Left renal pelvis (tissue), 4 donors: Measurements from ENCODE around the gene PSME1. TPM values are rescaled to one million over a fixed set of nuclear protein-coding genes. Genes with fewer than 3 reads are reported as not detected.

Experiments used
- DNase-seq, 4 donors: peaks; one replicate each; pipeline ENCODE4 v3.0.0-alpha.2; 2013; ENCODE audit warnings: low read depth in 4 of 4, low spot score in 3 of 4
- polyA plus RNA-seq, 4 donors: library from polyadenylated mRNA; unstranded; fragments of 120-200 nt; gene quantifications; one replicate each; pipeline ENCODE4 v1.2.1, GENCODE V29; 2013; ENCODE audit not compliant: insufficient read length in 4 of 4

Gene PSME1
- polyA plus RNA-seq, 4 donors, result 131 to 226 (median 197) TPM

DNA sequence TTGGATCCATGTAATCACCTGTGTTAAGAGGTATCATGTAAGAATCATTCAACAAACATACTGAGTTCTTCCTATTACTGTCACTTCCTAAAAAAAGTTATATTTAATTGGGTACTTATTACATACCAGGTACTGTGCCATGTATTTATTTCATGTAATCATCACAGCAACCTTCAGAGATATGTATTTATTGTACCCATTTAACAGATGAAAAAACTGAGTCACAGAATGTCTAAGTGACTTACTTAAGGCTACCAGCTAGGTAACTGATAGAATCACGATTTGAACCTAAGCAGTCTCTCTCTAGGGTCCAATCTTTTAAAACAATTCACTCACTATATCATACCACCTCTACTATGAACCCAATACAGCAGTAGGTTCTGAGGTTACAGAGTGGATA lies 8.5 kb downstream of the PSME1 start:
- DNase-seq, result no peak

DNA sequence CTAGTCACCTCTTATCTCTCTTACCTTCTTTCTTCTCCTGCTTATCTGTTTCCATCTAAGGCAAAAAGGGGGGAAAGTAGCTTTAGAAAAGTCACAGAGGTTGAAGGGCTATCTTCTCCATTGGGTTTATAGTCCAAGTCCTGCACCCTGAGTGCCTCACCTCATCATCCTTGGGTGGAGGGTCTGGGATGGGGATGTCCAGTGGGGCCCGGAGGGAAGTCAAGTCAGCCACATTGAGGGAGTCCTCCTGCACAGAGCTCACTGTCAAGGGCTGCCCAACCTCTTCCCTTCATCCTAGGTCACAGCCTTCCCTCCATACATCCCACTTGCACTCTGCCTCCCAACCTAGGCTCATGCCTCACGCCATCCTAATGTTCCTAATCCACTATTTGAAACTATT lies 9.2 kb downstream of the PSME1 start:
- no peak for DNase-seq

DNA sequence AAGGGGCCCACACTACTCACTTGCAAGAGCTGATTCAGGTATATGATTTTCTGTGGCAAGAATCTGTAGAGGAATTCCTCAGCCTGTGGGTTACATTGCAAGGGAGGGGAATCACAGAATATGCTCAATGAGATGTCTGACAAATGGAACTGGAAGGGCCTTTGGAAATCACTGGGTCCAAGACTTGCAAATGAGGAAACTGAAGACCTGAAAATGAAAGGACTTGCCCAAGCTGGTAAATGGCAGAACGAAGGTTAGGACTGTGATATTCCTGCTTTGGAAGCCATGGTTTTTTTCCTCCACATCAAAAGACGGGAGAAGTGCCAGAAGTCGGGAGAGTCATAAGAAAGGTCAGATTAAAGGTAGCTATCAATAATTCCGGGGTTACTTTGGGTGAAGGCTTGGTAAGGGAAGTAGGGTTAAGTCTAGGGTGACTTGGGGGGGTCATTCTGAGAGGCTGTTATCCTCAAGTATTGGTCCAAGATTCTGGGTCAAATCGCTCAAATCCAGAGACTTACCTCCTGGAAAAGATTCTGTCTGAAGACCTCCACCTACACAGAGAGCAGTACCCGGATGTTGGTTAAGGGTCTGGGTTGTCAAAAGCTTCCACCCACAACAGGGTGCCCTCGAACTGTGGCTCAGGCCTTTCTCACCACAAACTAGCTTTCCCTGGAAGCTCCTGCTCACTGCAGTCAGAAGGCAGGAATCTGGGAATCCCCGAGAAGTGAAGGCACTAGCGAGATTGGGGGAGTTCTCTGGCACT lies 9.9 kb downstream of the PSME1 start:
- no peak for DNase-seq

DNA sequence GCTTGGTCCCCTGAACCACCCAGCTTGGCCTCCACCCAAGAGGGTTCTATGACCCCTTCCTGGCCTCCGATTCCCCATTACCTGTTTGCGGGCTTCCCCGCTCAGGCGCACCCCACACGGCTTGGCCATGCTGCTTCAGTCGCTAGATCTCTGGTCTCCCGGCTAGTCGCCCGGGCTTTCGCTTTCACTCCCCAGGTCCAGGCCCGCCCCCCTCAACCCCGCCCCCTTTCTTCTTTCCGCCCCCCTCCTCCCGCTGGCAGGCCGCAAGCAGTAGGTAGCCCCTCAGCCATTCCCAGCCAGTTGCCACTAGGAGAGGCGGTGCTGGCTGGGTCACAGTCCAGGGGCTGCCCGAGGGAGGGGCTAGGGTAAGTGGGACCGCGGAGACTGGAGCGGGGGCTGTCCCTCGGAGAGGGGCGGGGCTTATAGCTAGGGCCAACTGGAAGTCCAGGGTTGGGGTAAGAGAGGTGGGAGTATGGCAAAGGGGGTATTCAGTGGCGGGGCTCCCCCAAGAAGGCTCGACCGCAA lies 10.5 kb downstream of the PSME1 start, which contains the start of gene PSME2:
PSME2 (minus strand) TSS at position 158 of the 525 bp plus-strand sequence; CDS start at position 129, 29 bp downstream.
- peak; percentile 86 to 94 (median 89) for DNase-seq

DNA sequence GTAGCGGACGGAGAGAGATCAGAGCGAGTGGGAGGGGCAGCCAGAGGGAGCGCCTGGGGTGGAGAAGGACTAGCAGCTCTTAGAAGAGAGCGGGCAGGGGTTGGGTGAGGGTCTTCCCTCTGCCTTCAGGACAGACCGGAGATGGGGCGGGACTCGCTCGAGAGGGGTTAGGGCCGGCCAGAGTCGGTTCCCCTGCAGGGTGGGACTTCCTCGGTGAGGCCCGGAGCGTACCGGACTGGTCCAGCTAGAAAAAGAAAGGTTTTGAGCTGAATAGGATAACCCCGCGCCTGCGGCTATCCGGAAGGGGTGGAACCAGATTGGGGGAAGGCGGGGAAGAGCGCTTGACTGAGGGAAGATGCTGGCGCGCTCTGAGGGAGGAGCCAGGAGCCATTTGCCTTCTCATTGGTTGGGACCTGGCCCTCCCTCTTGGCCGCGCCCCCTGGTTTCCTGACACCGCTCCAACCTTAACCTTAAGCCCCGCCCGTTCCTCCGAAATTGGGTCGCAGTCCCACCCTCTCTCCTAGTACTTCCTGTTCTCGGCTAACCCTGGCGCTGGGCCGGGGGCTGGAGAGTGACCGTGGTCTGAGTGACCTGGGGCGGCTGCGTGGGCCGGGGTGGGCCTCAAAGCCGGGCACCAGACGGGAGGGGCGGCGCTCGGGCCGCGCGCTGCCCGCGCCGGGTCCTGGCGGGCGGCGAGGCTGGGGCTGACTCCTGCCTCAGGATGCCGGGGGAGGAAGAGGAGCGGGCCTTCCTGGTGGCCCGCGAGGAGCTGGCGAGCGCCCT lies 11.2 kb downstream of the PSME1 start, which contains the start of gene RNF31:
RNF31 (plus strand) TSS at position 521 of the 783 bp plus-strand sequence; CDS start at position 722, 201 bp downstream.
- peak; percentile 95 to 97 (median 96) for DNase-seq

DNA sequence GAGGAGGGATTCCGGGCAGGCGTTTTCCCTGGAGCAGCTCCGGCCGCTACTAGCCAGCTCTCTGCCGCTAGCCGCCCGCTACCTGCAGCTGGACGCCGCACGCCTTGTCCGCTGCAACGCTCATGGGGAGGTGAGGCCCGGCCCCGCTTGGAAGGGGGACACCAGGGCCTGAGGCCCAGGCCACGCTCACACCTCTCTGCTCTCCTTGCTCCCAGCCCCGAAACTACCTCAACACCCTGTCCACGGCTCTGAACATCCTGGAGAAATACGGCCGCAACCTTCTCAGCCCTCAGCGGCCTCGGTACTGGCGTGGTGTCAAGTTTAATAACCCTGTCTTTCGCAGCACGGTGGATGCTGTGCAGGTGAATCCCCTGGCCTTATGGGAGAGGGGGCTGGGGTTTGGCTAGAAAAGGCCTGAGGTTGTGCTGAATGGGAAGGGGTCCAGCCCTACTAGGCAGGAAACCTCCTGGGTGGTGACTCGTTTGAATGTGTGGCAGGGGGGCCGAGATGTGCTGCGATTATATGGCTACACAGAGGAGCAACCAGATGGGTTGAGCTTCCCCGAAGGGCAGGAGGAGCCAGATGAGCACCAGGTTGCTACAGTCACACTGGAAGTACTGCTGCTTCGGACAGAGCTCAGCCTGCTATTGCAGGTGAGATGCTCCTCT lies 11.9 kb downstream of the PSME1 start:
- DNase-seq, result no peak

DNA sequence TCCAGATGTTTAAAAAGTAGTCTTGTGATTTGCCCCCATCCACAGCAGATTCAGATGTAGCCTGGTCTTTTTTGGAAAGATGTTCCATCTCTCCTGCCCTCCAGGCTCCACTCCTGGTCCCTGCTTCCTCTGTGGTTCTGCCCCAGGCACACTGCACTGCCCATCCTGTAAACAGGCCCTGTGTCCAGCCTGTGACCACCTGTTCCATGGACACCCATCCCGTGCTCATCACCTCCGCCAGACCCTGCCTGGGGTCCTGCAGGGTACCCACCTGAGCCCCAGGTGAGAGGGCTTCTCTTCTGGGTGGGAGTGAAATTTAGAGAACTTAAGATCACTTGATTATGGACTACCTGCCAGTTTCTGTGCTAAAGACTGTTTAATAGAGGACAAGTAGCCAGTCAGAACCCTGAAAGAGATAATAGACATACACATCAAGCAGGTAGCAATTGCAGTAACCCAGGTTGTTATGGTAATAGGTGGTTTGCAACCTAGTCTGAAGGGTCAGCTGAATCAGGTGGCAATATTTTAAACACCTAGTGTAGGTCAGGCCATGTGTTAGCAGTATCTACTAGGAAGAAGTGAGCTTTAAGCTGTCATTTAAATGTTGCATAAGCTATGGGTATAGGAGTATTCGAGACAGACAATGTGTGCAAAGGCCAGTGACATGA lies 13.4 kb downstream of the PSME1 start:
- DNase-seq, result no peak

DNA sequence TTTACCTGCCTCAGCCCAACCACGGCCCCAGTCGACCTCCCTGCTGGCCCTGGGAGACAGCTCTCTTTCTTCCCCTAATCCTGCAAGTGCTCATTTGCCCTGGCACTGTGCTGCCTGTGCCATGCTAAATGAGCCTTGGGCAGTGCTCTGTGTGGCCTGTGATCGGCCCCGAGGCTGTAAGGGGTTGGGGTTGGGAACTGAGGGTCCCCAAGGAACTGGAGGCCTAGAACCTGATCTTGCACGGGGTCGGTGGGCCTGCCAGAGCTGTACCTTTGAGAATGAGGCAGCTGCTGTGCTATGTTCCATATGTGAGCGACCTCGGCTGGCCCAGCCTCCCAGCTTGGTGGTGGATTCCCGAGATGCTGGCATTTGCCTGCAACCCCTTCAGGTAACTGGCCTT lies 14.1 kb downstream of the PSME1 start:
- DNase-seq, result no peak

DNA sequence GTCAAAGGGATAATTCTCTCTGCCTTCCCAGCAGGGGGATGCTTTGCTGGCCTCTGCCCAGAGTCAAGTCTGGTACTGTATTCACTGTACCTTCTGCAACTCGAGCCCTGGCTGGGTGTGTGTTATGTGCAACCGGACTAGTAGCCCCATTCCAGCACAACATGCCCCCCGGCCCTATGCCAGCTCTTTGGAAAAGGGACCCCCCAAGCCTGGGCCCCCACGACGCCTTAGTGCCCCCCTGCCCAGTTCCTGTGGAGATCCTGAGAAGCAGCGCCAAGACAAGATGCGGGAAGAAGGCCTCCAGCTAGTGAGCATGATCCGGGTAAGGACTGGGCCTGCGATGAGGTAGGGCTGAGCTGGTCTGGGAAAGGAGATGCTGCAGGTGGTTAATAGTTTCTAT lies 14.6 kb downstream of the PSME1 start:
- DNase-seq, result no peak

DNA sequence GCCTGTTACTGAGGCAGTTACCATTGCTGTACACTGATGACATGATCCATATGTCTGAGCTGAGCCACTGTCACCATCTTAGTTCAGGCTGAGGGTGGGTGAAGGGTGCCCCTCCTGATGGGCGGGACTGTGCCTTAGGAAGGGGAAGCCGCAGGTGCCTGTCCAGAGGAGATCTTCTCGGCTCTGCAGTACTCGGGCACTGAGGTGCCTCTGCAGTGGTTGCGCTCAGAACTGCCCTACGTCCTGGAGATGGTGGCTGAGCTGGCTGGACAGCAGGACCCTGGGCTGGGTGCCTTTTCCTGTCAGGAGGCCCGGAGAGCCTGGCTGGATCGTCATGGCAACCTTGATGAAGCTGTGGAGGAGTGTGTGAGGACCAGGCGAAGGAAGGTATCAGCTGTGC lies 15.0 kb downstream of the PSME1 start:
- DNase-seq, result no peak

DNA sequence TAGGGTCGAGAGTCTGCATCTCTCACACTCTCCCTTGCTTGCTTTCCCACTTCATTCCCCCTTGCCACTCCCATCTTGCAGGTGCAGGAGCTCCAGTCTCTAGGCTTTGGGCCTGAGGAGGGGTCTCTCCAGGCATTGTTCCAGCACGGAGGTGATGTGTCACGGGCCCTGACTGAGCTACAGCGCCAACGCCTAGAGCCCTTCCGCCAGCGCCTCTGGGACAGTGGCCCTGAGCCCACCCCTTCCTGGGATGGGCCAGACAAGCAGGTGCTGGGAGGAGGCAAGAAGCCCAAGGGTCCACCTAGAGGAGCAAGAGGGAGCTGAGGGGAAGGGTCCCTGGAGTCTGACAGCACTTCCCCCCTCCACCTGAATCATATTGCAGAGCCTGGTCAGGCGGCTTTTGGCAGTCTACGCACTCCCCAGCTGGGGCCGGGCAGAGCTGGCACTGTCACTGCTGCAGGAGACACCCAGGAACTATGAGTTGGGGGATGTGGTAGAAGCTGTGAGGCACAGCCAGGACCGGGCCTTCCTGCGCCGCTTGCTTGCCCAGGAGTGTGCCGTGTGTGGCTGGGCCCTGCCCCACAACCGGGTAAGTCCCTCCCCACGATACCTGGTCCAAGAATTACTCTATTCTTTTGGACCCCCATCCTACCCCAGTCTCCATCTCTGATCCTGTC lies 15.5 kb downstream of the PSME1 start:
- no peak for DNase-seq

DNA sequence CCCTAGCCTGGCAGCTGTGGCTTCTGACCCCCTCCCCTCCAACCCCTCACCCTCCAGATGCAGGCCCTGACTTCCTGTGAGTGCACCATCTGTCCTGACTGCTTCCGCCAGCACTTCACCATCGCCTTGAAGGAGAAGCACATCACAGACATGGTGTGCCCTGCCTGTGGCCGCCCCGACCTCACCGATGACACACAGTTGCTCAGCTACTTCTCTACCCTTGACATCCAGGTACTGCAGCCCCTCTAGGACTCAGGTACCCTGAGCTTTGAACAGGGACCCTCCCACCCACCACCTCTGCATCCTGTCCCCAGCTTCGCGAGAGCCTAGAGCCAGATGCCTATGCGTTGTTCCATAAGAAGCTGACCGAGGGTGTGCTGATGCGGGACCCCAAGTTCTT lies 19.1 kb downstream of the PSME1 start:
- no peak for DNase-seq

DNA sequence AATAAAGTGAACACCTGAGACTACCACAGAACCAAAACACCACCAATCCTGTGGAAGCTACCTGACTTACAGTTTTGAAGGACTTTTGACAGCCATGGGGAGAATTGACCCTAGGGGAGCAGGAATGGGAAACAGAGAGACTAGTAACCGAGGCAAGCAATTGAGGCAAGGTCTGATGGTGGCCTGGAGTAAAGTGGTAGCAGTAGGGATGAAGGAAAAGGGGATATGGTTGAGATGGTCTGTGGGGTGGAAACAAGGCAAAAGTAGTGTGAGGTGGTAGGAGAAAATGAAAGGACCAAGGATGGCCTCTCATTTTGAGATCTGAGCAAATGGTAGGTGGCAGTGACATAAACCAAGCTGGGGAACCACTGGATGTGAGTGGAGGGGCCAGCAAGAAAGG lies 20.8 kb downstream of the PSME1 start:
- DNase-seq, result no peak

DNA sequence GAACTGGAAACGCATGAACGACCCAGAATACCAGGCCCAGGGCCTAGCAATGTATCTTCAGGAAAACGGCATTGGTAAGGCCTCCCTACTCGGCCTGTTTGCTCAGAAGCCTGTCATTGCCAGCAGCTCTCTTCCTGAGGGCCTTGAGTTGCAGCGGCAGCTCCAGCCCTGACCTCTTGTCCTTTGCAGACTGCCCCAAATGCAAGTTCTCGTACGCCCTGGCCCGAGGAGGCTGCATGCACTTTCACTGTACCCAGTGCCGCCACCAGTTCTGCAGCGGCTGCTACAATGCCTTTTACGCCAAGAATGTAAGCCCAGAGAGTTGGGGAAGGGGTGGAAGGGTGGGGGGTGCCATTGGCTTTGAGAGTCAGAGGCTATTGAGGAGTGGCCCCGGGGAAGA lies 21.3 kb downstream of the PSME1 start:
- DNase-seq, result no peak

DNA sequence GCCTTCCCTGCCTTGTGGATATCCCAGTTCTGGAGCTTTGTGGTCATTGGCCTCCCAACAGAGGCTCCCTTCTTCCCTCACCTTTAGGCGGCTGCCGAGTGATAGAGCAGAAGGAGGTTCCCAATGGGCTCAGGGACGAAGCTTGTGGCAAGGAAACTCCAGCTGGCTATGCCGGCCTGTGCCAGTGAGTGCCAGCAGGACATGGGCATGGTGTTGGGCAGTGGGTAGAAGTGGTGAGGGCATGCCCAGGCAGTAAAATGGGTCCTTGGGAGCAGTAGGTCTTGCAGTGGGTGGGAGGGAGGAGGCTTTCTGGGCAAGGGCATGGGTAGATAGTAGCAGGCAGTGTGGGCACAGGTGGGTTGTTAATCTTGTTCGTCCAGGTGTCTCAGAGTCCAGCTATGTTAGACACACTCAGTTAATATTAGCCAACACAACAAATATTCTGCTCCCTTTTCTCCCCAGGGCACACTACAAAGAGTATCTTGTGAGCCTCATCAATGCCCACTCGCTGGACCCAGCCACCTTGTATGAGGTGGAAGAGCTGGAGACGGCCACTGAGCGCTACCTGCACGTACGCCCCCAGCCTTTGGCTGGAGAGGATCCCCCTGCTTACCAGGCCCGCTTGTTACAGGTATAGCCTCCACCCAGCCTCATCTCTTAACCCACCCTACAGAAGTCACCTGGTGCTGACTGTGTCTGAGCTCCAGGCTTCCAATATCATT lies 23.9 kb downstream of the PSME1 start:
- no peak for DNase-seq

DNA sequence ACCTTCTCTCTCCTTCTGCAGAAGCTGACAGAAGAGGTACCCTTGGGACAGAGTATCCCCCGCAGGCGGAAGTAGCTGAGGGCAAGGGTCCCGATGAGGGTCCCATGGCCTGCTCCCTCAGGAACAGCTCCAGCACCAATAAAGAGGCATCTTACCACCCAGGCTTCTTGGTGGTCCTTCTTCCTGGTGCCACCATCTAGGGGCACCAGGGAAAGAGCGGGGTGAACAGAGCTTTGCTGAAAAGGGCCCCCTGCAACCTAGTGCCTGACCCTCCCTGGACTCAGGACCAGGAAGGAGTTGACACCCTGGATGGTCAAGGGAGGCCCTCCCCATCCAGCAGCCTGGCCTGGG lies 24.5 kb downstream of the PSME1 start:
- no peak for DNase-seq

DNA sequence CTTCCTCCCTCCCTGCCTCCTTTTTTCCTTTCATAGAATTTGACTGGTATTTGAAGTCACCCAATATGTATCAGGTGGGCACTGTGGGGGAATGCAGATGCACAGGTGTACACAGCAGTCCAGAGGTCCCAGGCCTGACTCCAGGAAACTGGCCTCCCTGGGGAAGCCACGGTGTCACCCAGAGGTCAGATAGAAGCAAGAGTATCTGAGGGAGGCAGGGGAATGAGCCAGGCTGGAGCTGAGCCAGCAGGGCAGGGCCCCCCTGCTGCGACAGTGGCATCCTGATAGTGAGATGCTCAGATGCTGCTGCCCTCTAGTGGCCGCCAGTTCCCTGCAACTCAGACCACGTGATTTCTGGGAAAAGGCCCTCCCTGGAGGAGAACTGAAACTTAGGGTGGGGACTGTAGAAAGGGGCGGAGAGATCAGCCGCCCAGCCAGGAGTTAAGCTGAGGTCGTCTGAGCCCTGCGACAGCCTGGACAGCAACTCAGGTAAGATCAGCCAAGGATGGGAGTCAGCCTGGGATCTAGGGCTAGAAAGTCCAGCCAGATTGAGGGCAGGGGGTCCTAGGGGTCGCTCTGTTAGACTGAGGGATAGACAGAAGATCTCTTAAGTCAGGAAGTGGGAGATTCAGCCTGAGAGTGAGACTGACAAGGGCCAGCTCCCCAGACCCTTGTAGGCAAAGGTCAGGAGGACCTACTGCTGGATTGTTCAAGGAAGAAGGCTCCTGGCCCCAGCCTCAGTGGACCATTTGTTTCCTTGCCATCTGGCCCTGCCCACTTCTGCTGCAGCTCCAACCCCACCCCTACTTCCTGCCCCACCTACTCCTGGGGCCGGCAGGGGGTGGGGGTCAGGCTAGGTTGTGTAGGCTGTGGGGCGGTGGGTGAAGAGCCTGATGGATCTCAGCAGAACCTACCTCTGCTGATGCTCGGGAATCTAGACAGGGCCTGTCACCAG lies 25.1 kb downstream of the PSME1 start, which contains the start of gene IRF9:
IRF9 (plus strand) TSS at position 416 of the 955 bp plus-strand sequence. CDS start 880 bp downstream, outside the sequence.
- peak; percentile 89 to 95 (median 92) for DNase-seq

DNA sequence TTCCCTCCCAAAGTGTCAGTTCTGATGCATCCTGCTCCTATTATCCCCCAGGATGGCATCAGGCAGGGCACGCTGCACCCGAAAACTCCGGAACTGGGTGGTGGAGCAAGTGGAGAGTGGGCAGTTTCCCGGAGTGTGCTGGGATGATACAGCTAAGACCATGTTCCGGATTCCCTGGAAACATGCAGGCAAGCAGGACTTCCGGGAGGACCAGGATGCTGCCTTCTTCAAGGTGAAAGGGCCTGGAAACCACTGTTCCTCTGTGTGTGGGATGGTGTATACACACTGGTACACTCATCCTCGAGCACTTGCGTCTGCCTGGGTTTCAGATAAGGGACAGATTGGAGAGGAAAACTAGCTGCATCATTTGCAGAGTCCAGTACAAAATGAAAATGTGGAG lies 26.1 kb downstream of the PSME1 start:
- DNase-seq, result no peak
